GM12801 (cell line): ENCODE results near the gene SYT1.

Source experiments
- CTCF ChIP-seq: IDR thresholded peaks from one replicate; pipeline ENCODE4 v1.5.1; 2011; ENCODE audit warnings: control low read depth; ENCODE audit not compliant: insufficient read length; ENCODE audit errors: extremely low read depth

The SYT1 gene

DNA sequence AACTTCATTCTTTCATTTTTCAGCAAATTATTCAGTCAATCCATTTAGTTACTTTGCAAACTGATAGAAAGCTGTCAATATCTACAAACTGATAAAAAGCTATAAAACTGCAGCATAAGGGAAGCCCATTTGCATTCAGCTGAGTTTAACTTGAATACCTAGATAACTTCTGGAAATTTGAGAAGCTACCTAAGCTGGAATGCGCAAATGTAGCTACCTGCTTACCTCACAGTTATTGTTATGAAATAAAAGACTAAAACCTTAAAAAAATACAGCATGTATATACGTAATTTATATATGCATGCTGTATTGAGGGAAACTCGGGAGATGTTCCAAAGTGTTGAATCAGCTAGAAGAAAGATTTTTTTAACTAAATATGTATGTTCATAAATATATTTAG lies 94.4 kb downstream of the SYT1 start:
- no peak for TF ChIP-seq CTCF

DNA sequence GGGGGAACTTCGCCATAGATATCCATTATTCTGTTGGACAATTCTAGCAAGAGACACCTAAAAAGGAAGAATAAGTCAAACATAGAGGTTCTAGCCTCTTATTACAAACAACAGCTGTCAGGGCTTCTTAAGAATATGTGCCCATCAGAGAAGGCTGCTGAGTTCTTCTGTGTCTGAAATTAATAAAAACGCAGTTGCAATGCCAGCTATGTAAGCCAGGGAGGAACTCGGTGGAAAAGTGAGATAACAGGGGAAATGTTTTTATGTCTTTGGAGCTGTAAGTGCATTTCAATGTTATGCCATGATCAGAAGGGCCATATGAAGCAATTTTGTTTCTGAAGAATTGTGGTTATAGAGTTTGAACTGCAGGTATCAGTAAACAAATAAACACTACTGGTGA lies 95.0 kb downstream of the SYT1 start:
- no peak for TF ChIP-seq CTCF

GRCh38 chr12:78961171-78961570 lies 96.6 kb downstream of the SYT1 start:
- no peak for TF ChIP-seq CTCF

GRCh38 chr12:78963439-78964227 lies 99.1 kb downstream of the SYT1 start:
- TF ChIP-seq CTCF = no peak

DNA sequence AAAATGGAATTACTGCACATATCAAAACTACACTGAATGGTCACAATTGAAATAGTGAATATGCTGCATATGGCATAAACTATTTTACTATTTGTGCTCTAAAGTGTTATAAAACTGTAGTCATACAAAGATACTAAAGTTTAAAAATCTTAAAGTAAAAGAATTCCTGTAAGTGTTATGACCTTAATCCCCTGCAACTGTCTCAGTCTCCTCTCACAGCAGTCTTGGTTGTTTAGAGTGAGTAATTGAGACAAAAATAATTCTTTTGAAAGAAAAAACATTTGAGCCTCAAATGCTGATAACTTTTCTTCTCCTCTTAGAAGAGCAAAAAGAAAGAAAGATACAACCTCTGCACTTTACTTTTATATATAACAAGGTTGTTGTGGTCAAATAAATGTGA lies 99.9 kb downstream of the SYT1 start:
- TF ChIP-seq CTCF = no peak

DNA sequence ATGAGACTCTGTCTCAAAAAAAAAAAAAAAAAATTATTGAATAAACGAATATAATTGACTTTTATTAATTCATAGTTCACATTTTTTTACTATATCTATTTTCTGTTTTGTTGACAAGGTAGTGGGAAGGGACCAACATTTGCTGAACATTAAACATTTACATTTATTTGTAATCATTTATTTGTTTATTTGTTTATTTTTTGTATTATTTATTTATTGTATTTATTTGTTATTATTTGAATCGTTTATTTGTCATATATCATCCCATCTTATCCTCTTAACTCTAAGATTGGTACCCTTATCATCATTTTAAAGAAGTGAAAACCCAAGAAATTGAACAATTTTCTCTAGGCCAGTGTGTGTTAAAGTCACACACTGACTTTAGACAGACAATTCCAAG lies 101.5 kb downstream of the SYT1 start:
- TF ChIP-seq CTCF = no peak

- TF ChIP-seq CTCF = no peak
Measured at GRCh38 chr12:78966926-78967325, 102.4 kb downstream of the SYT1 start.

DNA sequence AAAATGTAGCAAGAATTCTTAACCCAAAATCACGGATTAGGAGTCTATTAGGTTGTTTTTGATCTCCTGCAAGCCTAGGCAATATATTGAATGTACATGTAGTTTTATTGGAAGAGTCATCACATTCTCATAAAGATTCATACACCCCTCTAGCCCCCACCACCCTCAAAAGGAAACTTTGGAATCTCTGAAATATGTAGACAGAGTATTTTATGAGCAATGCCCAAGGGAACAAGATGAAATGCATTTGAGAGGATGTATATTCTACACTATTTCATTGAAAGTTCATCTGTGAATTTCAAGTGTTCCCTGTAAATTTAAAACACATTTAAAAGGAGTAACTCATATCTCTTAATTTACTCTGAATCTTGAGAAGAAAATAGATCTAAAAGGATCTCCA lies 103.7 kb downstream of the SYT1 start:
- TF ChIP-seq CTCF = no peak
